GM18873 (cell line): ENCODE measurements around the gene EP400.

ENCODE experiments used
- ATAC-seq: cut with Tn5 transposase; IDR thresholded peaks from one replicate; pipeline ENCODE4 v1.9.1; 2021; ENCODE audit warnings: mild to moderate bottlenecking, moderate library complexity, moderate number of reproducible peaks; ENCODE audit not compliant: unreplicated experiment, low FRiP score

EP400 gene

DNA sequence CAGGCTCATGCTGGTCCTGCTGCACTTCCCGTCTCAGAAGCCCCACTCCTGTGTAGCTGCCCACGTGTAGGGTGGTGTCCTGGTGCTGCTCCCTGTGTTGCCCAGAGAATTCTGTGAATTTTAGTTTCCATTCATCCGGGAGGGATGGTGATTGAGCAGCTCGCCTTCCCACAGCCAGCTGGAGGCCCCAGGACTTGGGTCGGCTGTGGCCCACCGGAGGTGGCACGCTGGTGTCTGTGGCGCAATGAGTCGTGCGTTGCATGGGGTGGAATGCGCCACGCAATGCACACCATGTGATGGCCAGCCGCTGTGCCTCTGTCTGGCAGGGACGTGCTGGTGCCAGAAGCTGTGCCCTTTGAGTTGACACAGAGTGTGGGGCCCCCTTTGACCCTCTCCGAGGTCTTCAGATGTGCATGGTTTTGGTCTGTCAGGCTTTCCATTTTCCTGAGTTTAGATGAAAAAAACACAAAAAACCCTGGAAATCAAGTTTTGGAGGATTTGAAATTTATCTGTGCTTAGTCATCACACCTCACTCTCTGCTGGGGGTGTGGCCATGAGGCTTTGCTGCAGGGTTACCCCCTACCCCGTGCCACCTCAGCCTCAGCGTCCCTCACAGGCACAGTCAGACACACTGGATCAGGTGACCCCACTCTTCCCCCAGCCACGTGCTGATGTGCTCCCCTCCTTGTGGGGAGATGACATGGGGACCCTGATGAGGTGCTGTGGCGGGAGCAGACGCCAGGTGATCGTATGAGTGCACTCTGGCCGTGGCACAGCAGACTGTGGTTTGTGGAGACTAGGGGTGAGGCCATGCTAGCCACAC lies 64.6 kb downstream of the EP400 start:
- no peak for ATAC-seq

DNA sequence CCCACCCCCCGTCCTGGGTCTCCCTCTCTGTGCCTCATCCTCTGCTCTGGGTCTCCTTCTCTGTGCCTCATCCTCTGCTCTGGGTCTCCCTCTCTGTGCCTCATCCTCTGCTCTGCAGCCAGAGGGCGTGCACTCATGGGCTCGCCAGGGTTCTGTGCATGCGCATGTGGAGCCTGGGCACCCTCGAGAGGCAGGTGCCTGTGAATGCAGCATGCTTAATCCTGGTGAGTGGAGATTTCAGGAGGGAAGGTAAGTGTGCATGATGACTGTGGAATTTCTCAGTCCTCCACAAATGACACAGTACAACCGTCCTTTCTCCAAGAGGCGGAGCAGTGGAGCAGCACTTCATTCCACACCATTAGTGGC lies 65.2 kb downstream of the EP400 start:
- ATAC-seq: no peak

DNA sequence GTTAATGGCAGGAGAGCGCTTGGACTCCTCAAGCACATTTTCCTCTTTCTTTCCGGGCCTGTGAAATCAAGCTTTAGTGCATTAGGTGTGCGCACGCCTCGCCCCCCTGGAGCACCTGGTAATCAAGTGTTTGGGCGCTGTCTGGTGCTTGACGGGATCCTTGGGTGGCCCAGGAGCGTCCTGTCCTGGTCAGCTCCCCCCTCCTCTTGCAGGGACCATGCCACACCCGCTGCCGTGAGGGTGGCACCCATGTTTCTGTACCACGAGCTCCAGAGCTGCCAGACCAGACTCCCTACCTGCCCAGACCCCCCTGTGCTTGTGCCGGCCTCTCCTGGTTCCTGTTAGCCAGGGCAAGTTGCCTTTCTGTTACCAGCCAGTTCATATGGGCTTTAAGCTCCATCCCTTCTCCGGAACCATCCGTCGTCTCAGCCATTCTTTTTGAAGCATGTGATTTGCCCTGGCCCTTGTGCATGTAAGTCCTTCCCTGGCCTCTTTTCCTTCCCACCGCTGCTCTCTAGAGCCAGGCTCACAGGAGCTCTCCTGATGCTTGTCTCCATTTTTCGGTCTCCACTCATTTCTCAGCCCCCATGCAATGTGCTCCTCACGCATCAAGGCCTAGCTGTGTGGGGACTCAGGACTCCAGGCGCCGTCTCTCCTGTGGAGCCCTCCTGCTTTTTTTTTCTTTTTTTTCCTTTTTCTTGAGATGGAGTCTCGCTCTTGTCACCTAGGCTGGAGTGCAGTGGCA lies 66.1 kb downstream of the EP400 start:
- no peak for ATAC-seq

DNA sequence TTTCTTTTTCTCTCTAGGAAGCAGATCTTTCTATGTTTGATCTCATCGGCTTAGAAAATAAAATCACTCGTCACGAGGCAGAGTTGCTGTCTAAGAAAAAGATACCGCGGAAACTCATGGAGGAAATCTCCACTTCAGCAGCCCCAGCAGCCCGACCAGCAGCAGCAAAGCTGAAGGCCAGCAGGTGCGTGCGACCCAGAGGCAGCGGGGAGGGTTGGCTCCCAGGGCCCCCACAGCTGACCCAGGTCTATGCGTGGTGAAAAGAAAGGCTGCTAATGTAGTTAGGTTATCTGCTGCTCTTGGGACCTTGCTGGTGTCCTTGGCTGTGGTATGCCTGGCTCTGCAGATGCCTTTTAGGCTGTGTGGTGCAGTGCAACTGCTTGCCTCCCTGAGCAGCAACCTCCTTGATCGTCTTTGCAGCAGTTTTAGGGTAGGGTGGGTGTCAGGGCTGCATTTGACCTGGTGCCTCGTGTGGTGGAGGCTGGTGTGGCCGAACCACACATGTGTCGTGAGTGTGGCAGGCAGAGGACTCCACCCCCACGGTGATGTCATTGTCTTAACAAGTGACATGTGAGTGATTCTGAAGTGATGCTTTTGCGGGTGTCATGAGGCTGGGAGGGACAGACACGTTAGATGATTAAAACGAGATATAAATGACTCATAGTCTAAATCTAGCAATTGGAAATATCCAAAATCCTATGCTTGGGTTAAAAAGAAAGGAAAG lies 68.6 kb downstream of the EP400 start:
- no peak for ATAC-seq

DNA sequence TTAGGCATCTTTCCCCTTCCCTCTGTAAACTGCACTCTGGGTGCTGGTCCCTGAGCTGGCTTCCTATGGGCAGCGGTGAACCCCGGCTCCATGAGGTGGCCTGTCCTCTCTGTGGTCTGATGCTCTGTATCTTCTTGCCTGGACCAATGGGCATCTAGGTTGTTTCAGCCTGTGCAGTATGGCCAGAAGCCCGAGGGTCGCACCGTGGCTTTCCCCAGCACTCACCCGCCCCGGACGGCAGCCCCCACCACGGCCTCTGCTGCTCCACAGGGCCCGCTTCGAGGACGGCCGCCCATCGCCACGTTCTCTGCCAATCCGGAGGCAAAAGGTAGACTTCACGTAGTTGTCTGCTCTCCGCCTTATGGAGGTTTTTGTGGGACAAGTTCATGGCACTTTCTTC lies 70.1 kb downstream of the EP400 start:
- no peak for ATAC-seq

DNA sequence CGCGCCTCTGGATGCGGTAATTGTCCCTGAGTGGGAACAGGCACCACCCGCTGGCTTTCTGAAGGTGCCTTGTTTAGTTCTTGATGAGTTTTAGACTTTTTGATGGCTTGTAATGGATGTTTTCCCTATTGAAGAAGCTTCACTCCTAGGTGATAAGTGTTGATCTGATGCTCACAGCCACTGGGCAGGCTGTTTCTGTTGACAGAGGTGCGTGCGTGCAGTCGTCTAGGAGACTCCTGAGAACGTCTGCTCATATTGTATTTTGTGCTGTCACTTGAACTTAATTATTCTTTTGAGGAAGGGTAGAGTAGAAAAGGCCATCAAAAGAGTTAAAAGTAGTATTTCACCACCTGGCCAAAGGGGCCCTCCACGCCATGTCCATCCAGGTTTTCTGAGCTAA lies 70.5 kb downstream of the EP400 start:
- ATAC-seq: no peak

DNA sequence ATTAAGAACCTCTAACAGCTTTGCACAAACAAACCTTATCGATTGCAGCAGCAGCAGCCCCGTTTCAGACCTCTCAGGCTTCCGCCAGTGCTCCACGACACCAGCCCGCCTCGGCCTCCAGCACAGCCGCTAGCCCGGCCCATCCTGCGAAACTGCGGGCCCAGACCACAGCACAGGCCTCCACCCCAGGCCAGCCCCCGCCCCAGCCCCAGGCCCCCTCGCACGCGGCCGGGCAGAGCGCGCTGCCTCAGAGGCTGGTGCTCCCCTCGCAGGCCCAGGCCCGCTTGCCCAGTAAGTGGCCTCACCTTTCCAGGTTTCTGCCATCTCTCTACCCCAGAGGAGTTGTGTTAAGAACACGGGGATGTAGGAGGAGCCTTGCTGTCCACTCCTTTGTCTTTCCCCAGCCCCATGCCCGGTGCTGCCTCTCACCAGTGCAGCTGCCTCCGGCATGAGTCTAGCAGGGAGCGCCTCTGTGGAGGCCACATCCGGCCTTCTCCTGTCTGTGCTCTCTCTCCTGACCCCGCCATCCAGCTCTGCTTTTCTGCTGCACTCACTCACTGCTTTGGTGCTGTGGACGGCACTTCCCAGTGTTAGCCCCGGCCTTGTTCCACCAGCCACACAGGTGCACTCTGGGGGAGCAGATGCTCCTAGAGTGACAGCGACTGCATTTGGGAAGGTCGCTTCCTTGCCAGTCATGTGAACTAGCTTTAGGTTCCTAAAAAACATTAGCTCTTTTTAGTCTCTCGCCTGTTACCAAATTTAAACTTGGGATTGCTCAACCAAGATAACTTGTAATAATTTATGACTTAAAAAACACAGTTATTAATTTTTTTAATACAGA lies 71.5 kb downstream of the EP400 start:
- no peak for ATAC-seq

DNA sequence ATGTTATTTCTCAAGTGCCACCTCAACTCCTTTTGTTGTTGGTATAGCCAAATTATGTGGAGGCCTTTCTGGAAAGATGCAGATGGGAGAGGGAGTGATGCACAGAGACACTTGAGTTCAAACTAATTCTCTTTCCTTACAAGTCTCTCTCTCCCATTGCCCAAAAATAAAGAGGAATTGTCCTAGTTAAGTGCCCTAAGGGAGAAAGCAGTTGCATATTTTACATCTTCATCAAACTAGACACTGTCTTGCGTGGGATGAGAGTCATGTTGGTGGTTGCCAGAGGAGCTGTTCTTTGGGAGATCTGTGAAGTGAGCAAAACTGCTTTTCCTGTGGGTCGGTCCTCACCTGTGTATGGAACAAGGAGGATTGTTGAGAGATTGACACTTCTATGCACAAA lies 72.2 kb downstream of the EP400 start:
- ATAC-seq: no peak

DNA sequence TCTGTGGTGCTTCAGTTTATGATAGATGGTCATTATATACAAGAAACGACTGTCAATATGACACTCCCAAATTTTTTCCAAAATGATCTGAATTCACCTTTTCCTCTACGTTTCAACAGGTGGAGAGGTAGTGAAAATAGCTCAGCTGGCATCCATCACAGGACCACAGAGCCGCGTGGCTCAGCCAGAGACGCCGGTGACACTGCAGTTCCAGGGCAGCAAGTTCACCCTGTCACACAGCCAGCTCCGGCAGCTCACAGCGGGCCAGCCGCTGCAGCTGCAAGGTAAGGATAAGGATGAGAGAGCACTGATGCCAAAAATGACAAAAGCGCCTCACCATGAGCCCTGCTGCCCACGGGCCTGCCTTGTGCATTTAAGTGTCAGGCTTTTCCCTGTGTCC lies 73.9 kb downstream of the EP400 start:
- ATAC-seq: no peak

DNA sequence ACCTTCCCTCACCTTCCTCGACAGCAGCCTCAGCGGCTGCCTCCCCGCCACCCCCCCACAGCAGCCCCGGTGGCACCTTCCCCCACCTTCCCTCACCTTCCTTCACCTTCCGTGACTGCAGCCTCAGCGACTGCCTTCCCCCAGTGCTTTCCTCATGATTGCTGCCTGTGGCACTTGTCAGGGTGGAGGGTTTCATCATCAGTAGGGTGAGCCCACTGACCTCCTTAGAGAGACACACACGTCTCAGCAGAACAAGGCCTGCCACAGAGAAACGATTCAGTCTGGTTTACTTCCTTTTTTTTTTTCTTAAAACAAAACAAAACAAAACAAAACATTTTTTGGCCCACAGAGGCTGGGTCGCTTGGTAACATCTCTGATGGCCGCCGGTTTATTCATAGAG lies 75.0 kb downstream of the EP400 start:
- no peak for ATAC-seq

DNA sequence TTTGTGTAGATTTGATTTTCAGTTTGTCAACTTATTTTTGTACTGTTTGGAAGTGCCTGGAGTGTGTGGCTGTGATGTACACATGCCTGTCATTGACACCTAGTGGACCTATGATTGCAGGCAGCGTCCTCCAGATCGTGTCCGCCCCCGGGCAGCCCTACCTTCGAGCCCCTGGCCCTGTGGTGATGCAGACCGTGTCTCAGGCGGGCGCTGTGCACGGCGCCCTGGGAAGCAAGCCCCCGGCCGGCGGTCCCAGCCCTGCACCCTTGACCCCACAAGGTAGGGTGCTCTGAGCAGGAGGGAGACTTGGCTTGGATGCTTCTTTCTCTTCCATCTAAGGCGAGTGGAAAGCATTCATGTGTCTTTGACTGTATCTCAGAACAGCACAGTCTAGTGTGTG lies 75.8 kb downstream of the EP400 start:
- ATAC-seq: no peak

DNA sequence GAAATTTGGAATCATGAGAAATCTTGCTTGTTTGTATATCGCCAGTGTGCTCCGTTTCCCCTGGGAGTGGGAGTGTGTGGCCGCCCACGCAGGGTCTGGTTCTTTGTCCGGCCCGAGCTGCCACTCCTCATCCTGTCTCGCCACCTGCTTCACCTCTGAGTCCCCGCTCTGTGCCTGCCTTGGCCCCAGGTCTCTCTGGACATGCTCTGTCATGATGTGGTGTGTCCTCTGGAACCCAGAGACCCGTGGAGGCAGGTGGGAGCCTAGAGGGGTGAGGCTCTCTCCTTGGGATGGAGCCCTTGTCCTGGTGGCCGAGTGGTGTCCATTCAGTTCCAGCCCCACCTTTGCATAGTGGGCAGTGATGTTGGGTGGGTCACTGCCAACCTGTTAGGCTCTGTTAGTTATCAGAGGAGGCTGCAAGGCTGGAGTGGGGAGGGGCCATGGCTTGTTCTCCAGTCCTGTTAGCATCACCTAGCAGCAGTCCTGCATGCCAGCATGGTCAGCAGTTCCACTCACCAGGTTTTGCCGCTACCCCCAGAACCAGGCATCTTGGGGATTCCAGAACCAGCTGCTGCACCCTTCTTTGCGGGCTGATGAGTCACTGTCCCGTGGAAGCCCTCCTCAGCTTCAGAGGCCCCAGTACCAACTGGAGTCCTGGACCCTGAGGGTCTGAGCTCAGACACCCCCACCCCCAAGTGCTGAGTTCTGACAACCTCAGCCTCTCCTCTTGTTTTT lies 76.5 kb downstream of the EP400 start:
- no peak for ATAC-seq

DNA sequence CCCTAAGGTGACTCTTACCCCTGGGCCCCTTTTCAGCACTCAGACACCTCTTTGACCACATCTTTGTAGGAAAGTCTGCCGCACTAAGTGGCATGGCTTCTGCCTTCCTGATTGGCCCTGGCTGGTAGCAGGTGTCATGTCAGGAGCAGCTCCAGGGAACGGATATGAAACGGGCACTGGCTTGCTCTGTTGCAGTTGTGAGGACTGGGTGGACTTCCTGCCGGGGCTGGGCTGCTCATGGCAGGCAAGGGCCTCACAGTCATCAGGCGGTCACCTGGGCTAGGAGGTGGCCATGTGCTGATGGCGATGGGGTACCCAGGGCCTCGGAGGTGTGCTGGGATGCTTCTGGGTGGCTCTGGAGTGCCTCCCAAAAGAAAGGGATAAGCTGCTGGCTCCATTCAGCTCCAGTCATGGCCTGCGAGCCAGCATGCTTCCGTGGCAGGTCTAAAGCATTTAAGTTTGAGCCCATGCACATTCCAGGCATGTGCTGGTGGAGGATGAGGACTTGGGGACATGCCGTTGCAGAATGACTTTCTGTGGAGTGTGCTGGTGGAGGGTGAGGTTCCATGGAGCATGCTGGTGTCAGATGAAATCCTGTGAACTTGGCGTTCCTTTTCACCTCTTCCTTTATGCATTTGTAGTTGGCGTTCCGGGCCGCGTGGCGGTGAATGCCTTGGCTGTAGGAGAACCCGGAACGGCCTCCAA lies 77.2 kb downstream of the EP400 start:
- ATAC-seq: no peak

DNA sequence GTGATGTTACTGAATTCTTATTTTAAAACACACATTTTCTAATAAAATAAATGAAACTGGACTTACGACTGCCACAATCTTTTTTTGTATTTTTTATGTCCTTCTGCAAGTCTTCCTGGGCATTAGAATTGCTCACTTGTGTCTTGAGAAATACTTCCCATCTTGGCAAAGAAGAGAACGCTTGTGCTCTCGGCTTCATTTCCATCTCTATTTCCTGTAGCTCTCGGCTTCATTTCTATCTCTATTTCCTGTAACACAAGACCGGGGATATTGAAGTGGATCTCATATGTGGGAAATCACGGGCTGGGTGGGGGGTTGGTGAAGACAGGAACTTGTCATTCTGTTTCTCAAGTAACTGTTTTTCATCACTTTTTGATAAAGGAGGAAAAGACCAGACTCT lies 77.9 kb downstream of the EP400 start:
- no peak for ATAC-seq

DNA sequence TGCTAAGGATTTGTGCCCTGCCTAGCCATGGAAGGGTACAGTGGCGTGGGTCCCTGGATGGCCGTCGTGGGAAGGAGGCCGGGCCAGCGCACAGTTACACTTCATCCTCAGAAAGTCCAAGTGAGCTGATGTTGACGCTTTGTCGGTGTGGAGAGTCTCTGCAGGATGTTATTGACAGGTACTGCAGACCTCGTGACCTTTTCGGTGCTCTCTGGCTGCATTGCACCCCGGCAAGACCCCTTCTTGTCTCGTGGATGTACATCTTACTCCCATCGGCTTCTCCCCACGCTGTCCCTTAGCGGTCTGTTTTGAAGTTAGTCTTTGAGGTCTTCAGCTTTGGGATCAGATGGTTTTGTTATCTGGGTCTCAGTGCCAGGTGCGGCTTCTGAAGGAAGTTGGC lies 78.4 kb downstream of the EP400 start:
- no peak for ATAC-seq

DNA sequence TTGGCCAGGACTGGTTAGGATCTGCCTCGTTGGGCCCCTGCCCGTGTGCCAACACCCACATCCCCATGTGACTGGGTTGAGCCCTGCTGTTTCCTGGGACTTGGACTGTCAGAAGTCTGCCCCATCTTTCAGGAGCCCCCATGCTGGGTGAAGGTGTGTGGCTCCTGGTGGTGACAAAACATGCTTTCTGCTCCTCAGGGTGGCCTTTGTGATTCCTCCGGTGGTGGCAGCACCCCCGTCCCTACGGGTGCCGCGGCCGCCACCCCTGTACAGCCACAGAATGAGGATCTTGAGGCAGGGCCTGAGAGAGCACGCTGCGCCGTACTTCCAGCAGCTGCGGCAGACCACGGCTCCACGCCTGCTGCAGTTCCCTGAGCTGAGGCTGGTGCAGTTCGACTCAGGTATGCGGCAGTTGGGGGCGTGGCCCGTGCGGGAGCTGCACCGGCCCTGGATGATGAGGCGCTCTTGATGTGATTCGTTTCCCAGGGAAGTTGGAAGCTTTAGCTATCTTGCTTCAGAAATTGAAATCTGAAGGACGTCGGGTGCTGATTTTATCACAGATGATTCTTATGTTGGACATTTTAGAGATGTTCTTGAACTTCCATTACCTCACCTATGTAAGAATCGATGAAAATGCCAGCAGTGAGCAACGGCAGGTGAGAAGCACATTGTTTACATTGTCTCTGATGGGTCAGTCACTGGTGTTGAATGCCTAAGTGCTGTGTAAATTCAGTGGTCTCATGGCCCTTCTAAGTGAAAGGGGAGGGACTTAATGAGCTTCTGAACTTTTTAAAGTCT lies 80.0 kb downstream of the EP400 start:
- ATAC-seq: no peak

DNA sequence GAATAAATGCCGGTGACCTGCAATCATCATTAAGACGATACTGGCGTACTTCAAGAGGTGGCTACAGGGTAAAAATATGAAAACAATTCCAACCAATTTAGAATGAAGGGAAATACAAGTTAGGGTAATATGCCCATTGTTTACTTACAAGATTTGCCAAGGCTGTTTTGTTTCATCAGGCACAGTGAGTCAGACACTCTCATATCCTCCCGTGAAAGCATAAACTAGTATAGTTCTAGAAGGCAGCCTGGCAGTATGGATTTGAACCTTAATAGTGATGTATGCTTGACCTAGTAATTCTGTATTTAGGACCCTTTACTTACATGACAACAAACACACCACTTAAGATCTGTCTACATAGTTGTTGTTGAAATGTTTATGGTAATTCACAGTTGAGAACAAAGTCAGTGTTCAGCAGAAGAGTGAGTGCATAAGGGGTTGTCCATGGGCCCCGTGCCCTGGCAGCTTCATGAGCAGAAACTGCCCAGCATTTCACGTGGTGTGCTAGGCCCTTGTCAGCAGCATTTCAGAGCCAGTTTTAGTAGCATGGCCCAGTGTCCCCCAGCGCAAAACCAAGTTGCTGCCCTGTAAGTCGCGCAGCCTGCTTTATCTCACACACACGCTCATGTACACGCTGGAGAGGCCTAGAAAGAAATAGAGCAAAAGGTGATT lies 80.8 kb downstream of the EP400 start:
- ATAC-seq: no peak

DNA sequence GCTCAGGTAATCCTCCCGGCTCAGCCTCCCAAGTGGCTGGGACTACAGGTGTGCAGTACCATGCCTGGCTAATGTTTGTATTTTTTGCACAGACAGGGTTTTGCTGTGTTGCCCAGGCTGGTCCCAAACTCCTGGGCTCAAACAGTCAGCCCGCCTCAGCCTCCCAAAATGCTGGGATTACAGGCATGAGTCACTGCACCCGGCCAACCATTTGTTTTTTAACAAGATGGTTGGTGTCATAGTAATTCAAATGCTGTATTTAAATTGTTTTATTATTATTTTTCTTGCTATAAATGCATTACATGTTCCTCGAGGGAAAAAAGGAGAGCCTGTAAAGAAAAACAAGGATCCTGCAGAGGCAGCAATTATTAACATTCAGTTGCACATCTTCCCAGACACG lies 83.9 kb downstream of the EP400 start:
- ATAC-seq: no peak
